BE2C (cell line): ENCODE measurements around the gene LST1.
"Not testable (repeated sequence)": the region's sequence is repeated elsewhere in the genome, so short reads cannot be mapped to it uniquely, and the experiment has no call there.

ENCODE experiments used
- DNase-seq: peaks from one replicate; pipeline ENCODE4 v3.0.0-alpha.2; 2020
- H3K27me3 ChIP-seq: fragments of 250-450 bp; sonication (Bioruptor Pico); 2 replicates; pipeline ENCODE4 v1.5.1; 2020; ENCODE audit warnings: mild to moderate bottlenecking
- H3K36me3 ChIP-seq: fragments of 250-450 bp; sonication (Bioruptor Pico); 2 replicates; pipeline ENCODE4 v1.5.1; 2020; ENCODE audit warnings: mild to moderate bottlenecking
- H3K4me1 ChIP-seq: fragments of 250-450 bp; sonication (Bioruptor Pico); 2 replicates; pipeline ENCODE4 v1.5.1; 2020
- H3K4me3 ChIP-seq: 2 replicates; pipeline ENCODE4 v1.5.1; 2011; ENCODE audit warnings: low read depth, low read length
- H3K9me3 ChIP-seq: fragments of 250-450 bp; sonication (Bioruptor Pico); 2 replicates; pipeline ENCODE4 v1.5.1; 2020
- TF ChIP-seq, protein P1 (sequence below): IDR thresholded peaks from 2 replicates; pipeline ENCODE4 v1.5.1; 2012; ENCODE audit warnings: mild to moderate bottlenecking, low read depth, low read length

The LST1 gene

DNA sequence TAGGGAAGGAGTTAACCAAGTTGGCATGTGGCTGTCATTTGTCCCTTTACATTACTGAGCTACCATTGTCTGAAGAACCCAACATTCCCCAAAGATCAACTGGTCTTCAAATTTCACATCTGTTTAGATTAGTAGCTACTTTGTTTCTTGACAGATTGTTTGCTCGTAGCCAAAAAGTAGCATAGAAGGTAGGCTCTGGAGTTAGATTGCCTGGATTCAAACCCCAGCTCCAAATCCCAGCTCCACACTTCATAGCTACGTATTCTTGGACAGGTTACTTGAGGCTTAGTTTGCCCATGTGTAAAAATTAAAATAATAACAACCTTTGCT lies 37.6 kb upstream of the LST1 start:
- no peak for DNase-seq
- Histone ChIP-seq H3K27me3 (no peaks in the 10 kb centered on the region), H3K4me1 (no peaks in the 10 kb centered on the region), H3K36me3 (peaks cover 16% of the 10 kb centered on the region), H3K9me3 (no peaks in the 10 kb centered on the region), H3K4me3 (no peak overlapping the region)
- TF ChIP-seq, protein P1, sequence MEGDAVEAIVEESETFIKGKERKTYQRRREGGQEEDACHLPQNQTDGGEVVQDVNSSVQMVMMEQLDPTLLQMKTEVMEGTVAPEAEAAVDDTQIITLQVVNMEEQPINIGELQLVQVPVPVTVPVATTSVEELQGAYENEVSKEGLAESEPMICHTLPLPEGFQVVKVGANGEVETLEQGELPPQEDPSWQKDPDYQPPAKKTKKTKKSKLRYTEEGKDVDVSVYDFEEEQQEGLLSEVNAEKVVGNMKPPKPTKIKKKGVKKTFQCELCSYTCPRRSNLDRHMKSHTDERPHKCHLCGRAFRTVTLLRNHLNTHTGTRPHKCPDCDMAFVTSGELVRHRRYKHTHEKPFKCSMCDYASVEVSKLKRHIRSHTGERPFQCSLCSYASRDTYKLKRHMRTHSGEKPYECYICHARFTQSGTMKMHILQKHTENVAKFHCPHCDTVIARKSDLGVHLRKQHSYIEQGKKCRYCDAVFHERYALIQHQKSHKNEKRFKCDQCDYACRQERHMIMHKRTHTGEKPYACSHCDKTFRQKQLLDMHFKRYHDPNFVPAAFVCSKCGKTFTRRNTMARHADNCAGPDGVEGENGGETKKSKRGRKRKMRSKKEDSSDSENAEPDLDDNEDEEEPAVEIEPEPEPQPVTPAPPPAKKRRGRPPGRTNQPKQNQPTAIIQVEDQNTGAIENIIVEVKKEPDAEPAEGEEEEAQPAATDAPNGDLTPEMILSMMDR: no peak

DNA sequence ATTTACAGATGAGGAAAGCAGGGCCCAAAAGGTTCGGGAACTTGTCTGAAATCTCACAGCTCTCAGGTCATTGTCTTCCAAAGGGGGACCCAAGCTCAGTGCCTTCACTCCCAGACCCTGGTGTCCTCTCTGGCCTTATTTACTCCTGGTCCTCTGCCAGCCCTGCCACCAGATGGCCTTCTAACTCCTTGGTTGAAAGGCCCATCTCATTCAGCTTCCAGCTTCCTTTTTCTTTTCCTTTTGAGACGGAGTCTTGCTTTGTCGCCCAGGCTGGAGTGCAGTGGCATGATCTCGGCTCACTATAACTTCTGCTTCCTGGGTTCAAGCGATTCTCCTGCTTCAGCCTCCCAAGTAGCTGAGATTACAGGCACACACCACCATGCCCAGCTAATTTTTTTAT lies 34.7 kb upstream of the LST1 start:
- not testable (repeated sequence) for H3K4me1 ChIP-seq, H3K27me3 ChIP-seq, H3K4me3 ChIP-seq, H3K9me3 ChIP-seq
- DNase-seq: peak; percentile 50
- H3K36me3 ChIP-seq: peaks cover 18% of the 10 kb centered on the region
- TF ChIP-seq, protein P1: peak; percentile 53

DNA sequence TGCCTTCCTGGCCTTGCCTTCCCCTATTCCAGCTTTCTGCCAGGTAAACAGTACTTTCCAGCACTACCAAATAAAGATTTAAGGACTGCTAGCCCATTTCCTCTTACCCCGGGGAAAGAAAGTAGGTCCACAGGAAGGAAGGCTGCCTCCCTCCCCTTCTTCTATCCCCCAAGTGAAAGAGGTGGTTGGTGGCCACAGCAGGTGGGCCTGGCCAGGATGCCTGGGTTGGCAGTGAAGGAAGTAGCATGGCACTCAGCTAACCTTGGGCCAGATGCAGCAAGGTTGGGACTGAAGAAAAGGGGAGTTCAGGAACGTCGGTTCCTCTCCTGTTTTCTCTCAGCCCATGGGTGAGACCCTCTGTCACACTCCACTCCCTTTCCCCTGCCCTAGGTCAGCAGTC lies 29.8 kb upstream of the LST1 start:
- Histone ChIP-seq H3K4me3 (no peak overlapping the region), H3K27me3 (no peaks in the 10 kb centered on the region), H3K36me3 (peaks cover 26% of the 10 kb centered on the region), H3K9me3 (no peaks in the 10 kb centered on the region), H3K4me1 (peaks cover 4% of the 10 kb centered on the region)
- no peak for DNase-seq
- TF ChIP-seq, protein P1: no peak

DNA sequence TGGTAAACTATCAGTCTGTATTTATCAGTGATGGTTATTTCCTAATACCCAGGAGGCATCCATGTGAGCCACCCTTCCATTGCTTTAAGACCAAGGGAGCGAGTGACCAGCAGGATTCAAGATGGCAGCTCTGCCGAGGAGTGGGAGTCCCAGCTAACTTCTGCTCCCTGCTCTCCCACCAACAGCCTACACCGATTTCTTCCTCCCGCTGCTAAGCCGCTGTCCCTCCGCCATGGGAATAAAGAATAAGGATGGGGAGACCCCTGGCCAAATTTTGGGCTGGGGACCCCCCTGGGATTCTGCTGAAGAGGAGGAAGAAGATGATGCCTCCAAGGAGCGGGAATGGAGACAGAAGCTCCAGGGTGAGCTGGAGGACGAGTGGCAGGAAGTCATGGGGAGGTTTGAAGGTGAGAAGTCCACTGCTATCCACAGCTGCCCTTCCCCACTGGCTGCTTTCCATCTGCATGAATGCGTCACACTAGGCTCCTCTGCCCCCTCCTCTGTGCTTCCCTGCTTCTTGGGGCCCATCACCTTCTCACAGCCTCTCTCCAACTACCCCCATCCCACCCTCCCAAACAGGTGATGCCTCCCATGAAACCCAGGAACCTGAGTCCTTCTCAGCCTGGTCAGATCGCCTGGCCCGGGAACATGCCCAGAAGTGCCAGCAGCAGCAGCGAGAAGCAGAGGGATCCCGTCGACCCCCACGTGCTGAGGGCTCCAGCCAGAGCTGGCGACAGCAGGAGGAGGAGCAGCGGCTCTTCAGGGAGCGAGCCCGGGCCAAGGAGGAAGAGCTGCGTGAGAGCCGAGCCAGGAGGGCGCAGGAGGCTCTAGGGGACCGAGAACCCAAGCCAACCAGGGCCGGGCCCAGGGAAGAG lies 28.4 kb upstream of the LST1 start:
- H3K9me3 ChIP-seq: no peaks in the 10 kb centered on the region
- H3K36me3 ChIP-seq: peaks cover 26% of the 10 kb centered on the region
- DNase-seq: no peak
- no peak overlapping the region for H3K4me3 ChIP-seq
- peaks cover 4% of the 10 kb centered on the region for H3K4me1 ChIP-seq
- H3K27me3 ChIP-seq: no peaks in the 10 kb centered on the region
- TF ChIP-seq, protein P1: no peak

DNA sequence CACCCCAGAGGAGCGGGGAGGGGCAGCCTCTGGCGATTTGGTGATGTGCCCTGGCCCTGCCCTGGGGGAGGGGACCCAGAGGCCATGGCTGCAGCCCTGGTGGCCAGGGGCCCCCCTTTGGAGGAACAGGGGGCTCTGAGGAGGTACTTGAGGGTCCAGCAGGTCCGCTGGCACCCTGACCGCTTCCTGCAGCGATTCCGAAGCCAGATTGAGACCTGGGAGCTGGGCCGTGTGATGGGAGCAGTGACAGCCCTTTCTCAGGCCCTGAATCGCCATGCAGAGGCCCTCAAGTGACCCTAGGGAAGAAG lies 27.8 kb upstream of the LST1 start:
- no peak for DNase-seq
- H3K27me3 ChIP-seq: no peaks in the 10 kb centered on the region
- H3K4me3 ChIP-seq: no peak overlapping the region
- peaks cover 4% of the 10 kb centered on the region for H3K4me1 ChIP-seq
- TF ChIP-seq, protein P1: no peak
- no peaks in the 10 kb centered on the region for H3K9me3 ChIP-seq
- H3K36me3 ChIP-seq: peaks cover 26% of the 10 kb centered on the region

DNA sequence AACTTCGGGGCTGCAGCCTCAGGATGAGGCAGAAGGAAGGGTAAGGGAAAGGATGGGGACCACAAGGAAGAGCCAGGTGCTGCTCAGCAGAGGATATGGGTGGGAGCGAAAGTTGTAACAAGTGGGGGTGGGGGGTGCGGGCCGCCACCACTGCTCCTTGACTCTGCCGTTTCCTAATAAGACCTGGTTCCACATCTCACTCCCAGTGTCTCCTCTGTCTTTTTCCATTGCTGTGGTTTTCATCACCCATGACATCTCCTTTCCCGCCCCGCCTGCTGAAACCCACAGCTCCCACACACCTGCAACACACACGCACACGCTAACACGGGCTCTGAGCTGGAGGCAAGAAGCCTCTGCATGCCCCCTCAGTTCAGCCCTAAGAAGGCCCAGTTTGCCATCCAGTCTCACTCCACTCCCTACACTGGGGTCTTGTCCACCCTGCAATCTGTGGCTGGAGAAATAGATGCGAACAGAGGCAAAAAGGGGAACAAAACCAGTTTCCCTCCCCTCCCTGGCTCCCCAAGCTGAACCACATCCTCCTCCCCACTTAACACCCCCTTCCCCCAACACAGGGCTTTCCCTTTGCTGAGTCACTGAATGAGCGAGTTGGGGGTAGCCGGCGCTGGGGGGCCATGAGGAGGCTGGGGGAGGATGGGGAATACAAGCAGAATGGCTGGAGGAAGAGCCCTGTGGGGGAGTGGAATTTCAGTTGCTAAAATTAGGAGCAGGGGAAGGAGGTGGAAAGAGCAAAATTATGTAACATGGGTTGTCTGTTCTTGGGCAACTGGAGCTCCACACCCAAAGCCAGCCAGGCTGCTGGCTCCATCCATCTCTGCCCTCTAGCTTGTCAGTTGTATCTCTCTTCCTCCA lies 27.2 kb upstream of the LST1 start:
- TF ChIP-seq, protein P1: no peak
- peaks cover 21% of the 10 kb centered on the region for H3K36me3 ChIP-seq
- H3K4me1 ChIP-seq: peaks cover 4% of the 10 kb centered on the region
- H3K9me3 ChIP-seq: no peaks in the 10 kb centered on the region
- no peak overlapping the region for H3K4me3 ChIP-seq
- H3K27me3 ChIP-seq: no peaks in the 10 kb centered on the region
- DNase-seq: no peak
